HepG2 (cell line): Measurements from ENCODE around the gene NPFFR1. TPM values are rescaled to one million over a fixed set of nuclear protein-coding genes. Genes with fewer than 3 reads are reported as not detected.

ENCODE experiments used
- ATAC-seq: fragments of 200-7000 bp; cut with Tn5 transposase; 3 replicates; pipeline ENCODE4 v1.9.1; 2020; ENCODE audit warnings: mild to moderate bottlenecking, moderate library complexity
- BruUV-seq: library from RNA; stranded (reverse); fragments of 400-500 nt; replicated peaks from 2 replicates; lab custom pipeline; 2021; lab: Mats Ljungman, UMichigan
- CTCF ChIA-PET: fragments of 300-600 bp; formaldehyde crosslinking; extraction: SDS; loops from one replicate; lab custom pipeline; 2021; ENCODE audit warnings: low total read pairs, inconsistent platforms, low intra/inter-chr PET ratio; lab: Yijun Ruan, JAX
- POLR2A ChIA-PET: fragments of 350-600 bp; sonication (Branson Sonifier 250); formaldehyde crosslinking; loops from one replicate; lab custom pipeline; 2020; ENCODE audit warnings: antibody characterized with exemption, inconsistent platforms; lab: Yijun Ruan, JAX
- DNase-seq: peaks from one replicate; pipeline ENCODE4 v3.0.0-alpha.2; 2015; ENCODE audit warnings: low spot score
- FAIRE-seq: peaks from 3 replicates; lab custom pipeline; 2011; peaks lifted over from hg19 to GRCh38; lab: Jason Lieb, UNC
- H2AFZ ChIP-seq: one replicate; pipeline ENCODE4 v1.6.1; 2011; ENCODE audit warnings: low read length, inconsistent platforms
- H3K27ac ChIP-seq: fragments of 300-600 bp; 3 replicates; pipeline ENCODE4 v1.8.0; 2011; ENCODE audit warnings: mixed run types, mild to moderate bottlenecking, mixed read lengths, low read length, inconsistent platforms; ENCODE audit not compliant: insufficient read depth; ENCODE audit errors: extremely low read length
- H3K27me3 ChIP-seq, 2 experiments: fragments of 200-600 bp in 1 of 2; 2 replicates in 1 of 2; 3 replicates in 1 of 2; pipeline versions ENCODE4 v1.6.0 to v1.8.0; 2011; ENCODE audit warnings: low read length in 2 of 2, mild to moderate bottlenecking in 2 of 2, moderate library complexity in 2 of 2, inconsistent platforms in 1 of 2; ENCODE audit not compliant: insufficient read depth in 2 of 2, control insufficient read depth in 1 of 2
- H3K36me3 ChIP-seq, 2 experiments: fragments of 200-600 bp in 1 of 2; replicated peaks in 1 of 2; 2 replicates in 1 of 2; 3 replicates in 1 of 2; pipeline versions ENCODE4 v1.5.1 to v1.8.0; 2011; ENCODE audit warnings: low read length in 2 of 2, inconsistent platforms in 1 of 2; ENCODE audit not compliant: insufficient read depth in 2 of 2, control insufficient read depth in 1 of 2
- H3K4me1 ChIP-seq: 2 replicates; pipeline ENCODE4 v1.5.1; 2012; ENCODE audit warnings: low read length, inconsistent platforms; ENCODE audit not compliant: insufficient read depth
- H3K4me2 ChIP-seq: 2 replicates; pipeline ENCODE4 v1.6.0; 2011; ENCODE audit warnings: low read depth, low read length, inconsistent platforms
- H3K4me3 ChIP-seq, 3 experiments: fragments of 200-600 bp in 1 of 3; sonication (generic), shearing (Covaris generic) in 1 of 3; replicated peaks in 1 of 3; 2 replicates each; pipeline ENCODE4 v1.5.1; 2011 to 2016; ENCODE audit warnings: low read length in 3 of 3, inconsistent platforms in 2 of 3, low read depth in 2 of 3, mild to moderate bottlenecking in 2 of 3, control low read depth in 1 of 3, mixed read lengths in 1 of 3; ENCODE audit not compliant: insufficient read depth in 1 of 3
- H3K79me2 ChIP-seq: one replicate; pipeline ENCODE4 v1.6.1; 2011; ENCODE audit warnings: low read length, inconsistent platforms; ENCODE audit not compliant: insufficient read depth
- H3K9ac ChIP-seq: 2 replicates; pipeline ENCODE4 v1.6.0; 2011; ENCODE audit warnings: mild to moderate bottlenecking, low read depth, low read length, inconsistent platforms; ENCODE audit not compliant: insufficient read depth
- H3K9me3 ChIP-seq: 2 replicates; pipeline ENCODE4 v1.5.1; 2012; ENCODE audit warnings: mild to moderate bottlenecking, low read length
- H4K20me1 ChIP-seq: 2 replicates; pipeline ENCODE4 v1.6.0; 2011; ENCODE audit warnings: inconsistent platforms, mild to moderate bottlenecking, low read length, moderate library complexity; ENCODE audit not compliant: insufficient read depth
- CCAR2 ChIP-seq: fragments of 200-400 bp; formaldehyde crosslinking; optimal IDR thresholded peaks from 2 replicates; pipeline ENCODE3; 2018; ENCODE audit warnings: low read depth, mild to moderate bottlenecking, low read length, moderate library complexity
- DBP ChIP-seq: sonication (generic); formaldehyde crosslinking; IDR thresholded peaks from 2 replicates; pipeline ENCODE4 v1.4.0; 2020; ENCODE audit warnings: missing genetic modification reagents; ENCODE audit errors: not compliant biosample characterization
- JUNB ChIP-seq: sonication (generic); formaldehyde crosslinking; IDR thresholded peaks from 2 replicates; pipeline ENCODE4 v1.8.0; 2022; ENCODE audit warnings: missing genetic modification reagents, mild to moderate bottlenecking, borderline replicate concordance
- MAX ChIP-seq: IDR thresholded peaks from 2 replicates; pipeline ENCODE4 v1.6.1; 2012; ENCODE audit warnings: inconsistent platforms
- NFATC3 ChIP-seq: sonication (generic); formaldehyde crosslinking; IDR thresholded peaks from 2 replicates; pipeline ENCODE4 v1.5.1; 2020; ENCODE audit warnings: mild to moderate bottlenecking, missing genetic modification reagents
- ZNF232 ChIP-seq: sonication (generic); formaldehyde crosslinking; IDR thresholded peaks from 2 replicates; pipeline ENCODE4 v1.4.0; 2020; ENCODE audit warnings: missing genetic modification reagents, borderline replicate concordance
- ZNF414 ChIP-seq: sonication (generic); formaldehyde crosslinking; IDR thresholded peaks from 2 replicates; pipeline ENCODE4 v1.5.0; 2020; ENCODE audit warnings: missing genetic modification reagents
- ZNF570 ChIP-seq: sonication (generic); formaldehyde crosslinking; IDR thresholded peaks from 2 replicates; pipeline ENCODE4 v1.4.0; 2020; ENCODE audit warnings: mild to moderate bottlenecking, missing genetic modification reagents, borderline replicate concordance
- in situ Hi-C: cut with HindIII; loops from 2 replicates; pipeline ENCODE4 v1.10.0; 2017; ENCODE audit warnings: low pct_unique_long_range_greater_than_20kb; ENCODE audit not compliant: extremely low pct_ligation_motif_present
- intact Hi-C: fragments of 100-400 bp; cut with micrococcal nuclease; formaldehyde crosslinking; loops from one replicate; pipeline ENCODE4 v1.10.0; 2022; ENCODE audit not compliant: unreplicated experiment
- polyA plus RNA-seq, 8 experiments: library from polyadenylated mRNA; depleted of rRNA in 3 of 8; stranded (reverse) in 7 of 8; unstranded in 1 of 8; fragments of >200 nt; fragmentation: Illumina TruSeq in 4 of 8; extraction: Trizol in 4 of 8; gene quantifications; 2 replicates each; pipeline versions ENCODE4 v1.2.1 to v1.2.3, GENCODE V29; 2011 to 2016; ENCODE audit warnings: low read depth in 4 of 8, missing spikeins in 1 of 8, mixed read lengths in 1 of 8; ENCODE audit not compliant: insufficient read depth in 1 of 8
- total RNA-seq, 5 experiments: library from RNA; depleted of rRNA; stranded (reverse); fragments of >200 nt; fragmentation: Illumina TruSeq; extraction: Trizol; gene quantifications; 2 replicates each; pipeline ENCODE4 v1.2.3, GENCODE V29; 2016; ENCODE audit warnings: low read depth in 1 of 5
- TF ChIP-seq, protein P1 (sequence below): sonication (generic); formaldehyde crosslinking; IDR thresholded peaks from 2 replicates; pipeline ENCODE4 v1.4.0; 2020; ENCODE audit warnings: missing genetic modification reagents
- TF ChIP-seq, protein P2 (sequence below): sonication (generic); formaldehyde crosslinking; IDR thresholded peaks from 2 replicates; pipeline ENCODE4 v1.5.1; 2020; ENCODE audit warnings: mild to moderate bottlenecking, missing genetic modification reagents, moderate library complexity

NPFFR1 gene
- total and polyA plus RNA-seq, 2 of the 13 experiments (the other 11 are each of a cell fraction or from before 2014, with no cell fraction given) = under 0.01 TPM; not detected in 1

- no peak for FAIRE-seq
These were observed 71.5 kb downstream of the NPFFR1 start for GRCh38 chr10:70212277-70212676.

More at GRCh38 chr10:70212277-70212676, 71.5 kb downstream of the NPFFR1 start:
- Histone ChIP-seq H3K9me3 (no peaks in the 10 kb centered on the region), H3K4me1 (no peaks in the 10 kb centered on the region), H3K27ac (no peak overlapping the region), H3K27me3 (no peaks in the 10 kb centered on the region), H3K4me2 (no peak overlapping the region), H3K36me3 (peaks cover 22 to 78% of the 10 kb centered on the region in 2 experiments), H3K79me2 (no peaks in the 10 kb centered on the region), H4K20me1 (no peaks in the 10 kb centered on the region), H3K4me3 (no peak overlapping the region), H2AFZ (no peak overlapping the region), H3K9ac (no peak overlapping the region)
- in situ Hi-C loops = no loop called here
- intact Hi-C loops = no loop called here
- no TSS peak for BruUV-seq
- CTCF ChIA-PET = no interaction called here
- ATAC-seq (no peak), DNase-seq (no peak)
- TF ChIP-seq, protein P1, sequence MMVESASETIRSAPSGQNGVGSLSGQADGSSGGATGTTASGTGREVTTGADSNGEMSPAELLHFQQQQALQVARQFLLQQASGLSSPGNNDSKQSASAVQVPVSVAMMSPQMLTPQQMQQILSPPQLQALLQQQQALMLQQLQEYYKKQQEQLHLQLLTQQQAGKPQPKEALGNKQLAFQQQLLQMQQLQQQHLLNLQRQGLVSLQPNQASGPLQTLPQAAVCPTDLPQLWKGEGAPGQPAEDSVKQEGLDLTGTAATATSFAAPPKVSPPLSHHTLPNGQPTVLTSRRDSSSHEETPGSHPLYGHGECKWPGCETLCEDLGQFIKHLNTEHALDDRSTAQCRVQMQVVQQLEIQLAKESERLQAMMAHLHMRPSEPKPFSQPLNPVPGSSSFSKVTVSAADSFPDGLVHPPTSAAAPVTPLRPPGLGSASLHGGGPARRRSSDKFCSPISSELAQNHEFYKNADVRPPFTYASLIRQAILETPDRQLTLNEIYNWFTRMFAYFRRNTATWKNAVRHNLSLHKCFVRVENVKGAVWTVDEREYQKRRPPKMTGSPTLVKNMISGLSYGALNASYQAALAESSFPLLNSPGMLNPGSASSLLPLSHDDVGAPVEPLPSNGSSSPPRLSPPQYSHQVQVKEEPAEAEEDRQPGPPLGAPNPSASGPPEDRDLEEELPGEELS = no peak
- TF ChIP-seq NFATC3 (no peak), MAX (no peak), ZNF570 (CRISPR knock-in tag) (no peak), ZNF414 (CRISPR knock-in tag) (no peak), JUNB (CRISPR knock-in tag) (no peak), ZNF232 (CRISPR knock-in tag) (no peak), CCAR2 (no peak), DBP (CRISPR knock-in tag) (no peak)
- TF ChIP-seq, protein P2, sequence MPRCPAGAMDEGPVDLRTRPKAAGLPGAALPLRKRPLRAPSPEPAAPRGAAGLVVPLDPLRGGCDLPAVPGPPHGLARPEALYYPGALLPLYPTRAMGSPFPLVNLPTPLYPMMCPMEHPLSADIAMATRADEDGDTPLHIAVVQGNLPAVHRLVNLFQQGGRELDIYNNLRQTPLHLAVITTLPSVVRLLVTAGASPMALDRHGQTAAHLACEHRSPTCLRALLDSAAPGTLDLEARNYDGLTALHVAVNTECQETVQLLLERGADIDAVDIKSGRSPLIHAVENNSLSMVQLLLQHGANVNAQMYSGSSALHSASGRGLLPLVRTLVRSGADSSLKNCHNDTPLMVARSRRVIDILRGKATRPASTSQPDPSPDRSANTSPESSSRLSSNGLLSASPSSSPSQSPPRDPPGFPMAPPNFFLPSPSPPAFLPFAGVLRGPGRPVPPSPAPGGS (CRISPR knock-in tag) = no peak
- POLR2A ChIA-PET = no interaction called here
